Small intestine (tissue), 7 donors: ENCODE results near the gene APIP. TPM values are rescaled to one million over a fixed set of nuclear protein-coding genes. Genes with fewer than 3 reads are reported as not detected.

Source experiments
- DNase-seq, 2 donors: peaks; one replicate each; pipeline versions ENCODE4 v3.0.0 to v3.0.0-alpha.2; 2013
- FAIRE-seq: peaks from 2 replicates; lab custom pipeline; 2012; peaks lifted over from hg19 to GRCh38; lab: Jason Lieb, UNC
- H3K27ac ChIP-seq, 3 donors: one replicate each; pipeline ENCODE4 v1.5.1; 2013; ENCODE audit warnings: low read length in 2 of 3, mild to moderate bottlenecking in 2 of 3, control low read depth in 1 of 3, inconsistent platforms in 1 of 3, low read depth in 1 of 3, moderate library complexity in 1 of 3
- H3K27me3 ChIP-seq, 3 donors: one replicate each; pipeline ENCODE4 v1.6.1; 2013; ENCODE audit warnings: low read length in 3 of 3, inconsistent platforms in 1 of 3; ENCODE audit not compliant: control insufficient read depth in 3 of 3, insufficient read depth in 3 of 3
- H3K36me3 ChIP-seq, 3 donors: one replicate each; pipeline ENCODE4 v1.6.1; 2013; ENCODE audit warnings: low read length in 3 of 3, inconsistent platforms in 1 of 3, low read depth in 1 of 3, mild to moderate bottlenecking in 1 of 3, moderate library complexity in 1 of 3; ENCODE audit not compliant: control insufficient read depth in 3 of 3, insufficient read depth in 2 of 3
- H3K4me1 ChIP-seq, 3 donors: one replicate each; pipeline ENCODE4 v1.6.1; 2013; ENCODE audit warnings: low read length in 2 of 3, inconsistent platforms in 1 of 3, low read depth in 1 of 3, mild to moderate bottlenecking in 1 of 3, moderate library complexity in 1 of 3; ENCODE audit not compliant: control insufficient read depth in 3 of 3, insufficient read depth in 2 of 3
- H3K4me3 ChIP-seq, 3 donors: one replicate each; pipeline ENCODE4 v1.5.1; 2013; ENCODE audit warnings: low read length in 3 of 3, control low read depth in 1 of 3, inconsistent platforms in 1 of 3, low read depth in 1 of 3, mild to moderate bottlenecking in 1 of 3, moderate library complexity in 1 of 3
- H3K9me3 ChIP-seq, 2 donors: one replicate each; pipeline ENCODE4 v1.6.1; 2013; ENCODE audit warnings: low read depth in 1 of 2, low read length in 1 of 2; ENCODE audit not compliant: control insufficient read depth in 2 of 2, insufficient read depth in 1 of 2
- WGBS, 3 donors: extraction: QIAGEN DNeasy Blood & Tissue Kit; methylation state at CpG; one replicate each; pipeline ENCODE4 v1.1.7; 2013; 5-methylcytosine and 5-hydroxymethylcytosine counted together
- polyA plus RNA-seq, 4 donors: library from polyadenylated mRNA; stranded (reverse) in 3 of 4; unstranded in 1 of 4; fragments of 200-250 nt in 3 of 4; fragments of 120-200 nt in 1 of 4; gene quantifications; one replicate each; pipeline versions ENCODE4 v1.2.1 to v1.2.3, GENCODE V29; 2013
- donor health status: healthy with polysubstance abuse.
- donor health status: control.
- donor health status: control.
- donor health status: Bipolar disorder and iron deficiency.
- donor health status: healthy.

Gene APIP
- polyA plus RNA-seq, 4 donors, result 23.6 to 36.2 (median 30.0) TPM

GRCh38 chr11:34957206-34957605 lies 41.0 kb upstream of the APIP start:
- 94 to 96% (median 94%) methylated on average over 5 of the region's 5 CpGs for WGBS, 3 donors
- no peak for FAIRE-seq
- no peak for DNase-seq
- H3K9me3 ChIP-seq, result no peaks in the 10 kb centered on the region
- no peak overlapping the region for H3K27ac ChIP-seq
- H3K4me1 ChIP-seq, result no peaks in the 10 kb centered on the region
- no peaks in the 10 kb centered on the region for H3K27me3 ChIP-seq
- peaks cover 0 to 5% (median 3%) of the 10 kb centered on the region in 3 donors for H3K36me3 ChIP-seq
- H3K4me3 ChIP-seq, result no peak overlapping the region

- Histone ChIP-seq H3K4me1 (no peaks in the 10 kb centered on the region), H3K27ac (no peak overlapping the region), H3K36me3 (peaks cover 0 to 7% (median 1%) of the 10 kb centered on the region in 3 donors), H3K4me3 (no peak overlapping the region), H3K9me3 (no peaks in the 10 kb centered on the region), H3K27me3 (no peaks in the 10 kb centered on the region)
- WGBS, 3 donors, result 78 to 85% (median 79%) methylated on average over 1 of the region's 1 CpG
- no peak for FAIRE-seq
- DNase-seq, result no peak
These were observed 37.8 kb upstream of the APIP start for GRCh38 chr11:34953955-34954354.

- Histone ChIP-seq H3K4me1 (no peaks in the 10 kb centered on the region), H3K9me3 (peaks cover 0 to 3% of the 10 kb centered on the region in 2 donors), H3K27me3 (no peaks in the 10 kb centered on the region), H3K4me3 (no peak overlapping the region), H3K27ac (no peak overlapping the region), H3K36me3 (peaks cover 0 to 5% (median 0%) of the 10 kb centered on the region in 3 donors)
- DNase-seq, result no peak
- FAIRE-seq, result no peak
These were observed 32.5 kb upstream of the APIP start for GRCh38 chr11:34948696-34949095.

GRCh38 chr11:34944692-34945091 lies 28.5 kb upstream of the APIP start:
- whole genome bisulfite sequencing, 3 donors, result 91 to 100% (median 100%) methylated on average over 1 of the region's 1 CpG
- no peak for FAIRE-seq

GRCh38 chr11:34941688-34942087 lies 25.5 kb upstream of the APIP start:
- H3K9me3 ChIP-seq, result peaks cover 0 to 3% of the 10 kb centered on the region in 2 donors
- H3K36me3 ChIP-seq, result peaks cover 0 to 7% (median 2%) of the 10 kb centered on the region in 3 donors
- WGBS, 3 donors, result 96 to 98% (median 98%) methylated on average over 13 of the region's 13 CpGs
- DNase-seq (no peak), FAIRE-seq (no peak)
- H3K4me1 ChIP-seq, result no peaks in the 10 kb centered on the region
- H3K4me3 ChIP-seq, result no peak overlapping the region
- no peak overlapping the region for H3K27ac ChIP-seq
- H3K27me3 ChIP-seq, result no peaks in the 10 kb centered on the region

More at GRCh38 chr11:34944692-34945091, 28.5 kb upstream of the APIP start:
- H3K4me3 ChIP-seq, result no peak overlapping the region
- no peaks in the 10 kb centered on the region for H3K27me3 ChIP-seq
- H3K27ac ChIP-seq, result no peak overlapping the region
- no peak for DNase-seq
- no peaks in the 10 kb centered on the region for H3K4me1 ChIP-seq
- H3K36me3 ChIP-seq, result peaks cover 0 to 9% (median 2%) of the 10 kb centered on the region in 3 donors
- peaks cover 0 to 3% of the 10 kb centered on the region in 2 donors for H3K9me3 ChIP-seq

GRCh38 chr11:34940026-34940677 lies 24.0 kb upstream of the APIP start:
- H3K4me3 ChIP-seq, result no peak overlapping the region
- no peaks in the 10 kb centered on the region for H3K4me1 ChIP-seq
- FAIRE-seq (no peak), DNase-seq (no peak)
- 76 to 93% (median 90%) methylated on average over 4 of the region's 4 CpGs for WGBS, 3 donors
- peaks cover 0 to 7% (median 2%) of the 10 kb centered on the region in 3 donors for H3K36me3 ChIP-seq
- no peak overlapping the region for H3K27ac ChIP-seq
- H3K9me3 ChIP-seq, result peaks cover 0 to 3% of the 10 kb centered on the region in 2 donors
- H3K27me3 ChIP-seq, result no peaks in the 10 kb centered on the region

GRCh38 chr11:34938611-34939010 lies 22.4 kb upstream of the APIP start:
- DNase-seq, result no peak
- Histone ChIP-seq H3K4me3 (no peak overlapping the region), H3K36me3 (peaks cover 0 to 4% (median 3%) of the 10 kb centered on the region in 3 donors), H3K4me1 (no peaks in the 10 kb centered on the region), H3K27ac (no peak overlapping the region), H3K27me3 (no peaks in the 10 kb centered on the region), H3K9me3 (no peaks in the 10 kb centered on the region)
- WGBS, 3 donors, result 54 to 71% (median 61%) methylated on average over 1 of the region's 1 CpG
- FAIRE-seq, result no peak

- DNase-seq (no peak), FAIRE-seq (no peak)
- Histone ChIP-seq H3K9me3 (no peaks in the 10 kb centered on the region), H3K4me3 (no peak overlapping the region), H3K36me3 (peaks cover 0 to 7% (median 4%) of the 10 kb centered on the region in 3 donors), H3K4me1 (no peaks in the 10 kb centered on the region), H3K27ac (no peak overlapping the region), H3K27me3 (no peaks in the 10 kb centered on the region)
- 78 to 91% (median 82%) methylated on average over 6 of the region's 6 CpGs for WGBS, 3 donors
These were observed 20.9 kb upstream of the APIP start for GRCh38 chr11:34936945-34937629.
